ENCODE data around the gene SNX6. TPM values are rescaled to one million over a fixed set of nuclear protein-coding genes. Genes with fewer than 3 reads are reported as not detected.

Gene SNX6
- total RNA-seq, result 10 to 100 TPM; 57.2 to 81.5 (median 78.6) TPM

DNA sequence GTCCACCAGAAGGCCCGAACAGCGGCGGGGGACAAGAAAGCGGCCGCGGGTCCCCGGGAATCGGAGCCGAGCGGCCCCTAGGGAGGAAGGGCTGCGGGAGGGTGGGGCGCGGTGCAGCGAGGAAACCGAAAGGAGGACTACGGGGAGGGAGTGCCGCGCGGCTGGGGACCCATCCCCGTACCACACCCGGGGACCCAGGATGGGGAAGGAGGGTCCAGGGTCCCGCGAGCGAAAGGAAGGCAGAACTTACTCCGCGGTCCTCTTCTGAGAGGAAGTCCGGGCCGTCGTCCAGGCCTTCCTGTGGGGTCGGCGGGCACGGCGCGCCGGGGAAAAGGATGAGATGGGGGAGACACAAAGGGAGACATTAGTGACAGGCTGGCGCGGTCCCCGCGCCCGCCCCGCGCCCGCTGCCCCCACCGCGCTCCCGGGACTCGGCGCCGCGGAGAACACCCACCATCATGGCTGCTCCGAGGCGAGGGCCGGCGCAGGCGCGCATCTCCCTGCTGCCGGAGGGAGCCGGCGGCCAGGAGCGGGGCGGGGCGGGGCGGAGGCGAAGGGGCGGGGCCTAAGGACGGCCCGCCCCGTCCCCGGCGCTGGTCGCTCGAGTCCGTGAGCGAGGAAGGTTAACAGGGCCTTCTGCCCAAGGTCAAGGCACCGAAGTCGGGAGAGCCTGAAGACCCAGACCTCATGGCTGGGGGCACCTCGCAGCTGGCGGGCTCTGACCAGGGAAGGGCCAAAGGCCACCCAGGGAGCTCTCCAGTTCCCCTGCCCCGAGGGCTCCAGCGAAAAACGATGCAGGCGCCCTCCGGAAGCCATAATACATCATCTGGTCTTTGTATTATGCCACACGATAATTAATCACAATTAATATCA lies at the start of gene SNX6:
Gene SNX6, minus strand, starts transcription at position 492 of the 873 bp plus-strand sequence. Its CDS starts 32 bp downstream, at position 460.
- in situ Hi-C loops (cut with MboI; ENCODE audit: low pct_unique_long_range_greater_than_20kb in 2 of 9, low sequenced_read_pairs in 9 of 9, unreplicated experiment in 9 of 9), result no loop called here
- peak within 1 kb of the TSS; percentile 72 to 74 for H3K27ac ChIP-seq
- 0 to 8% (median 0%) methylated on average over 1 to 8 of the region's 84 CpGs; no CpG with 5 or more reads in 6 of the 10 experiments for WGBS, 10 experiments

DNA sequence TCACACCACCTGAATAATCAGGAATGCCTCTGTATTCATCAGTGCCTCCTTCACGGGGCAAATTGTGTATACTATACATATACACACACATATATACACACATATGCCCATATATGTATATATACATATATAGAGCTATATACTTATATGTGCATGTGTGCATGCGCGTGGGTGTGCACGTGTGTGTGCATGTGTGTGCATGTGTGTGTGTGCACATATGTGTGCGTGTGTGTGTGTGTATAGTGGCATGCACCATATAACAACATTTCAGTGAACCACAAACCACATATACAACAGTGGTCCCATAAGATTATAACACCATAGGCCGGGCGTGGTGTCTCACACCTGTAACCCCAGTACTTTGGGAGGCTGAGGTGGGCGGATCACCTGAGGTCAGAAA lies 48.8 kb upstream of the SNX6 start:
- ATAC-seq (replicated peaks in 6 of 8), result peak in 2 of 8 experiments; percentile 17 to 49
- in situ Hi-C loops (cut with MboI; ENCODE audit: low pct_unique_long_range_greater_than_20kb in 2 of 9, low sequenced_read_pairs in 9 of 9, unreplicated experiment in 9 of 9), result loop anchor here in 3 of 9 experiments (10.0 to 25.0 kb wide), 3 partner anchors 46 to 736 kb away; partner anchors contain the start of gene NFKBIA (in 1 of the 3)
- no peak overlapping the region for H3K27ac ChIP-seq
- no peak overlapping the region for H3K4me3 ChIP-seq
- 0 to 100% (median 83%) methylated on average over 1 to 2 of the region's 8 CpGs; no CpG with 5 or more reads in 3 of the 10 experiments for WGBS, 10 experiments
- peaks cover 7 to 9% of the 10 kb centered on the region in 2 donors for H3K4me1 ChIP-seq (replicated peaks in 1 of 2)

More for the DNA sequence above, at the start of gene SNX6:
- ATAC-seq (replicated peaks in 6 of 8), result peak; percentile 91 to 98 (median 96)
- Histone ChIP-seq H3K4me3 (peak within 1 kb of the TSS; percentile 72 to 90 (median 78)), H3K4me1 (replicated peaks in 1 of 2) (peaks cover 5 to 7% of the 10 kb centered on the region in 2 donors)

- 3 to 100% (median 76%) methylated on average over 1 to 6 of the region's 7 CpGs; no CpG with 5 or more reads in 1 of the 10 experiments for WGBS, 10 experiments
- peak; percentile 48 to 75 (median 66) for ATAC-seq (replicated peaks in 6 of 8)
- H3K27ac ChIP-seq, result no peak overlapping the region
- no peak overlapping the region for H3K4me3 ChIP-seq
- H3K4me1 ChIP-seq (replicated peaks in 1 of 2), result peaks cover 7 to 9% of the 10 kb centered on the region in 2 donors
- in situ Hi-C loops (cut with MboI; ENCODE audit: low pct_unique_long_range_greater_than_20kb in 2 of 9, low sequenced_read_pairs in 9 of 9, unreplicated experiment in 9 of 9), result loop anchor here in 3 of 9 experiments (10.0 to 25.0 kb wide), 3 partner anchors 46 to 736 kb away; partner anchors contain the start of gene NFKBIA (in 1 of the 3)
These were observed 48.4 kb upstream of the SNX6 start for GRCh38 chr14:34678306-34678705.

GRCh38 chr14:34676516-34677211 lies 46.7 kb upstream of the SNX6 start:
- no peak overlapping the region for H3K4me3 ChIP-seq
- H3K27ac ChIP-seq, result no peak overlapping the region
- 60 to 100% (median 82%) methylated on average over 1 to 7 of the region's 7 CpGs; no CpG with 5 or more reads in 2 of the 10 experiments for WGBS, 10 experiments

DNA sequence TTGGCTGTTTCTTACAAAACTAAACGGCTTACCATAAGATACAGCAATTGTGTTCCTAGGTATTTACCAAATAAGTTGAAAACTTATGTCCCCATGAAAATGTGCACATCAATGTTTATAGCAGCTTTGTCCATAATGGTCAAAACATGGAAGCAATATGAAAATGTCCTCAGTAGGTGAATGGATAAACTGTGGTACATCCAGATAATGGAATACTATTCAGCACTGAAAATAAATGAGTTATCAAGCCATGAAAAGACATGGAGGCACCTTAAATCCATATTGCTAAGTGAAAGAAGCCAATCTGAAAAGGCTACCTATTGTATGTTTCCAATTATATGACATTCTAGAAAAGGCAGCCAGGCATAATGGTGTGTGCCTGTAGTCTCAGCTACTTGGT lies 43.8 kb upstream of the SNX6 start:
- no peak for ATAC-seq (replicated peaks in 6 of 8)
- 20 to 100% (median 78%) methylated on average over 1 of the region's 1 CpG; no CpG with 5 or more reads in 2 of the 10 experiments for WGBS, 10 experiments
- Histone ChIP-seq H3K4me1 (replicated peaks in 1 of 2) (peaks cover 7 to 9% of the 10 kb centered on the region in 2 donors), H3K27ac (no peak overlapping the region), H3K4me3 (no peak overlapping the region)
- in situ Hi-C loops (cut with MboI; ENCODE audit: low pct_unique_long_range_greater_than_20kb in 2 of 9, low sequenced_read_pairs in 9 of 9, unreplicated experiment in 9 of 9), result loop anchor here in 4 of 9 experiments (10.0 to 25.0 kb wide), 3 partner anchors 51 to 741 kb away; partner anchors contain the start of gene NFKBIA (in 2 of the 4)

More at GRCh38 chr14:34676516-34677211, 46.7 kb upstream of the SNX6 start:
- H3K4me1 ChIP-seq (replicated peaks in 1 of 2), result peaks cover 7 to 9% of the 10 kb centered on the region in 2 donors
- ATAC-seq (replicated peaks in 6 of 8), result no peak
- in situ Hi-C loops (cut with MboI; ENCODE audit: low pct_unique_long_range_greater_than_20kb in 2 of 9, low sequenced_read_pairs in 9 of 9, unreplicated experiment in 9 of 9), result loop anchor here in 3 of 9 experiments (10.0 to 25.0 kb wide), 3 partner anchors 48 to 738 kb away; partner anchors contain the start of gene NFKBIA (in 1 of the 3)

DNA sequence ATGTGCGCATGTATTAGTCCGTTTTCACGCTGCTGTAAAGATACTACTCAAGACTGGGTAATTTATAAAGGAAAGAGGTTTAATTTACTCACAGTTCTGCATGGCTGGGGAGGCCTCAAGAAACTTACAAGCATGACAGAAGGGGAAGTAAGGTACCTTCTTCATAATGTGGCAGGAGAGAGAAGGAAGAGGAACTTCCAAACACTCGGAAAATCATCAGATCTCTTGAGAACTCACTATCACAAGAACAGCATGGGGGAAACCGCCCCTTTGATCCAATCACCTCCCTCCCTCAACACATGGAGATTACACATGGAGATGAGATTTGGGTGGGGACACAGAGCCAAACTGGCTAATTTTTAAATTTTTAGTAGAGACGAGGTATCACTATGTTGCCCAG lies 41.8 kb upstream of the SNX6 start:
- in situ Hi-C loops (cut with MboI; ENCODE audit: low pct_unique_long_range_greater_than_20kb in 2 of 9, low sequenced_read_pairs in 9 of 9, unreplicated experiment in 9 of 9), result loop anchor here in 4 of 9 experiments (10.0 to 25.0 kb wide), 3 partner anchors 53 to 743 kb away; partner anchors contain the start of gene NFKBIA (in 2 of the 4)
- 17 to 88% (median 50%) methylated on average over 1 to 5 of the region's 6 CpGs; no CpG with 5 or more reads in 2 of the 10 experiments for WGBS, 10 experiments
- no peak overlapping the region for H3K27ac ChIP-seq
- no peak overlapping the region for H3K4me3 ChIP-seq
- no peak for ATAC-seq (replicated peaks in 6 of 8)
- no peaks in the 10 kb centered on the region for H3K4me1 ChIP-seq (replicated peaks in 1 of 2)

GRCh38 chr14:34668111-34668510 lies 38.2 kb upstream of the SNX6 start:
- Histone ChIP-seq H3K27ac (no peak overlapping the region), H3K4me1 (replicated peaks in 1 of 2) (no peaks in the 10 kb centered on the region), H3K4me3 (no peak overlapping the region)
- 40 to 83% (median 66%) methylated on average over 1 to 2 of the region's 2 CpGs; no CpG with 5 or more reads in 4 of the 10 experiments for WGBS, 10 experiments
- ATAC-seq (replicated peaks in 6 of 8), result no peak
- in situ Hi-C loops (cut with MboI; ENCODE audit: low pct_unique_long_range_greater_than_20kb in 2 of 9, low sequenced_read_pairs in 9 of 9, unreplicated experiment in 9 of 9), result loop anchor here in 2 of 9 experiments (25.0 kb wide), 1 partner anchor 744 kb away; the partner anchor contains the start of gene NFKBIA (in 2 of the 2)

DNA sequence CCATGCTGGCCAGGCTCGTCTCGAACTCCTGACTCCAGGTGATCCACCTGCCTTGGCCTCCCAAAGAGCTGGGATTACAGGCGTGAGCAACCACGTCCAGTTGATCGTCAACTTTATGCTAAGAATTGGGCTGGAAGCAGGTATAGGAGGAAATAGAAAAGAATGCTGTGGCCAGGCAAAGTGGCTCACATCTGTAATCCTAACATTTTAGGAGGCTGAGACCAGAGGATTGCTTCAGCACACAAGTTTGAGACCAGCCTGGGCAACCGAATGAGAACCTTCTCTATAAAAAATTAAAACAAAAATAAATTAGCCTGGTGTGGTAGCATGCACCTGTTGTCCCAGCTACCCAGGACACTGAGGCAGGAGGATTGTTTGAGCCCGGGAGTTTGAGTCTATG lies 37.1 kb upstream of the SNX6 start:
- no peak overlapping the region for H3K4me3 ChIP-seq
- in situ Hi-C loops (cut with MboI; ENCODE audit: low pct_unique_long_range_greater_than_20kb in 2 of 9, low sequenced_read_pairs in 9 of 9, unreplicated experiment in 9 of 9), result loop anchor here in 2 of 9 experiments (25.0 kb wide), 1 partner anchor 745 kb away; the partner anchor contains the start of gene NFKBIA (in 2 of the 2)
- WGBS, 10 experiments, result 77 to 100% (median 91%) methylated on average over 1 to 6 of the region's 7 CpGs; no CpG with 5 or more reads in 3 of the 10 experiments
- no peaks in the 10 kb centered on the region for H3K4me1 ChIP-seq (replicated peaks in 1 of 2)
- no peak for ATAC-seq (replicated peaks in 6 of 8)
- H3K27ac ChIP-seq, result no peak overlapping the region

DNA sequence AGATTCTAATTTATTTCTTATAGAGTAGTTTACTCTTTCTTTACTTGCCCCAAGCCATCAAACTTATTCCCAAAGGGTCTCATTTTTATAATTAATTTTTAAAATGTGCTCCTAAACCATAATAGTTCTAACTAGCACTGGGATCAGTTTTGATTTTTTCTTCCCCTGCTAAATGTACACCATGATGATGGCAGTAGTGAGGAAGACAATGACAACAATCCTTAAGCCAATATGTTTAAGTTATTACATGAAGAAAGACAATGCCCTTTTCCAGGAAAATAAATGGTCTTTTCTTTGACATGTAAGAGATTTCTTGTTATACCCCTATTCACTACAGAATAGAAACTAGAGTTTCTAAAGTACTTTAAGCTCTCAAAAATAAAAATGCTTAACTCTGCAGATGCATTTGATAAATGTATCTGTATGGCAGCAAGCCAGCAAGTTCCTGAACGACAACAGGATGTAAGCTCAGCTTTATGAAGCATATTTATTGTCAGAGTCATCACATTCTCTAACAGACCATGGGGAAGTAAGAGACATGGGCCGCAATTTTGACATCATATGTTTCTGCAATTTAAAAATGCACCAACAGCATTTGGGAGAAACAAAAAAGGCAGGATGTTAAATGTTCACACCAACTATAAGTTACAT lies 36.0 kb upstream of the SNX6 start:
- peak in 2 of 8 experiments; percentile 28 to 31 for ATAC-seq (replicated peaks in 6 of 8)
- Histone ChIP-seq H3K27ac (no peak overlapping the region), H3K4me1 (replicated peaks in 1 of 2) (no peaks in the 10 kb centered on the region), H3K4me3 (no peak overlapping the region)
- WGBS, 10 experiments, result 9 to 88% (median 66%) methylated on average over 1 to 2 of the region's 2 CpGs; no CpG with 5 or more reads in 1 of the 10 experiments
- in situ Hi-C loops (cut with MboI; ENCODE audit: low pct_unique_long_range_greater_than_20kb in 2 of 9, low sequenced_read_pairs in 9 of 9, unreplicated experiment in 9 of 9), result loop anchor here in 2 of 9 experiments (25.0 kb wide), 1 partner anchor 746 kb away; the partner anchor contains the start of gene NFKBIA (in 2 of the 2)

- in situ Hi-C loops (cut with MboI; ENCODE audit: low pct_unique_long_range_greater_than_20kb in 2 of 9, low sequenced_read_pairs in 9 of 9, unreplicated experiment in 9 of 9), result loop anchor here in 2 of 9 experiments (25.0 kb wide), 1 partner anchor 750 kb away; the partner anchor contains the start of gene NFKBIA (in 2 of the 2)
- Histone ChIP-seq H3K4me1 (replicated peaks in 1 of 2) (no peaks in the 10 kb centered on the region), H3K27ac (no peak overlapping the region), H3K4me3 (no peak overlapping the region)
- peak in 2 of 8 experiments; percentile 43 to 58 for ATAC-seq (replicated peaks in 6 of 8)
- 55 to 100% (median 95%) methylated on average over 2 to 4 of the region's 4 CpGs for WGBS, 10 experiments
These were observed 32.7 kb upstream of the SNX6 start for GRCh38 chr14:34662561-34663088.

GRCh38 chr14:34660796-34661195 lies 30.8 kb upstream of the SNX6 start:
- ATAC-seq (replicated peaks in 6 of 8), result no peak
- in situ Hi-C loops (cut with MboI; ENCODE audit: low pct_unique_long_range_greater_than_20kb in 2 of 9, low sequenced_read_pairs in 9 of 9, unreplicated experiment in 9 of 9), result loop anchor here in 2 of 9 experiments (25.0 kb wide), 1 partner anchor 752 kb away; the partner anchor contains the start of gene NFKBIA (in 2 of the 2)
- no peak overlapping the region for H3K4me3 ChIP-seq
- no peaks in the 10 kb centered on the region for H3K4me1 ChIP-seq (replicated peaks in 1 of 2)
- no peak overlapping the region for H3K27ac ChIP-seq
